Measurements from ENCODE around the gene TTBK2.
"Not testable (repeated sequence)": the region's sequence is repeated elsewhere in the genome, so short reads cannot be mapped to it uniquely, and the experiment has no call there.

Gene TTBK2

DNA sequence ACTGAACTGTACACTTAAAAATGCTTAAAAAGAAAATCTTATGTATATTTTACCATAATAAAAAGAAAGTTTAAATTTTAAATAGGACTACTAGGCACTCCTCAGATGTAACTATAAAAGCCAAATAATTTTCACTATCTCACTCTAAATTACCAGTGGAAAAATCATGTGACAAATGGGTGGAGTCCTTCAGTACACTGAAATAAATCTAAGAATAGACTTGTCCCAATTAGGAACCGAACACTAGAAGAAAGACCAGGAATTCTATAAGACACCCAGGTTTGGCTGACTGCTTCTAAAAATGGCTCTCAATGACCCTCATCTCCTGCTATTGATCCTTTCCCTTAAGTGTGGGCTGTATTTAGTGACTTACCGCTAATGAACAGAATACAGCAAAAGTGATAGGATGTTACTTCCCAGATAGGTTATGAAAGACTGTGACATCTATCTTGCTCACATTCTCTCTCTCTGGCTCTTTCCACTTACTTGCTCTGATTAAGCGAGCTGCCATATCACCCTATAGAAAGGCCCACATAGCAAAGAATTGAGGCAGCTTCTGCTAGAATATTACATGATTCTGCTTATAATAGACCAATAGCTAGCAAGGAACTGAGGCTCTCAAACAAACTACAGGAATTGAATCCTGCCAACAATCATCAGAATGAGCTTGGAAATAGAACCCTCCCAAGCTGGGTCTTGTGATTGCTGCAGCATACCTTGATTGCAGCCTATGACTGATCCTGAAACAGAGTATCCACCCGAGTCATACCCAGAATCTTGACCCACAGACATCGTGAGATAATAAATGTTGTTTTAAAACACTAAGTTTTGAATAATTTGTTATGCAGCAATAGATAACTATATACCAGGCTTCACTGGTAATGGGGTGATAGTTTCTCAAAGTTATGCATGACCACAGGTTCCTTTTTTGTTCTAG, 16.9 kb downstream of the TTBK2 start:
- DNase-seq: no peak

GRCh38 chr15:42893911-42894310, 26.7 kb downstream of the TTBK2 start:
- not testable (repeated sequence) for DNase-seq

DNA sequence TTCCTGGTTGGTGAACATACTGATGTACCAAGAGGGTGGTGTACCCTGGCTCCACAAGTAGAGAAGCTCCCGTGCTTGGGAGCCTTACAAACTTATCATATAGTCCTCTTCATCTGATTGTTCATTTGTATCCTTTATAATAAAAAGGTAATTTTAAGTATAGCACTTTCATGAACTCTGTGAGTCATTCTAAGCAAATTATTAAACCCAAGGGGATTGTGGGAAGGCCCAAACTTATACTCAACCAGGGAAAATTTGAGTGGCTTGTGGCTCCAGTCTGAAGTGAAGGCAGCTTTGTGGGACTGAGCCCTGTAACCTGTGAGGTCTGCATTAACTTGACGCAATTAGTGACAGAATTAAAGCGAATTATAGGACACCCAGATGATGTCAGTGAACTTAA, 29.0 kb downstream of the TTBK2 start:
- no peak for DNase-seq

- DNase-seq: no peak
These were observed 30.2 kb downstream of the TTBK2 start for GRCh38 chr15:42890161-42890913.

DNA sequence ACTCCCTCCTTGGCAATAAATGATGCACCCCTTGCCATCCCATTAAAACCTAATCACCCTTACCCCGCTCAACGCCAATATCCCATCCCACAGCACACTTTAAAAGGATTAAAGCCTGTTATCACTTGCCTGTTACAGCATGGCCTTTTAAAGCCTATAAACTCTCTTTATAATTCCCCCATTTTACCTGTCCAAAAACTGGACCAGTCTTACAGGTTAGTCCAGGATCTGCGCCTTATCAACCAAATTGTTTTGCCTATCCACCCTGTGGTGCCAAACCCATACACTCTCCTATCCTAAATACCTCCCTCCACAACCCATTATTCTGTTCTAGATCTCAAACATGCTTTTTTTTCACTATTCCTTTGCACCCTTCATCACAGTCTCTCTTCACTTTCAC, 33.2 kb downstream of the TTBK2 start:
- DNase-seq: not testable (repeated sequence)

DNA sequence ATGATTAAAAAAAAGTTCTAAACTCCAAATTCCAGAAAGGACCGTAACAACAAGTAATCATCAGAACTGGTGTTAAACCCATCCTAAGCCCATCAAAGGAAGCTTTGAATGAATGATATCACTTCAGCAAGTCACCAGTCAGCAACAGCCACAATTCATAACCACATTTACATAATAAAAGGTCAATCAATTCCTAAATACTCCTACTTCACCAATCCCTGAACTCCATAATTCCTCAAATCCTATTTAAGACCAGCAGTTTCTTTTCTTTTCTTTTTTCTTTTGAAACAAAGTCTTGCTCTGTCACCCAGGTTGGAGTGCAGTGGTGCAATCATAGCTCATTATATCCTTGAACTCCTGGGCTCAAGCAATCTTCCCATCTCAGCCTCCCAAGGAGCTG, 40.5 kb downstream of the TTBK2 start:
- no peak for DNase-seq

DNA sequence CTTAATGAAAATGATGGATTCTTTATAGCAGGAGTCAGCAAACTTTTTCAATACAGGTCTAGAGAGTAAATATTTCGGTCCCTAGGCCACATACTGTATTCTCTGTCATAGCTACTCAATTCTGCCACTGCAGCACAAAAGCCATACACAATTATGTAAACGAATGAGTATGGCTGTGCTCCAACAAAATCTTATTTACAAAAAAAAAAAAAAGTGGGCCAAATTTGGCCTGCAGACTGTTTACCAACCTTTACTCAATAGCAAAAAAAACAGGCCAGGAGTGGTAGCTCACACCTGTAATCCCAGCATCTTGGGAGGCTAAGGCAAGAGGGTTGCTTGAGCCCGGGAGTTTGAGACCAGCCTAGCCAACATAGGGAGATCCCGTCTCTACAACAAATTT, 41.1 kb downstream of the TTBK2 start:
- DNase-seq: no peak

GRCh38 chr15:42876224-42876623, 44.4 kb downstream of the TTBK2 start:
- DNase-seq: no peak

DNA sequence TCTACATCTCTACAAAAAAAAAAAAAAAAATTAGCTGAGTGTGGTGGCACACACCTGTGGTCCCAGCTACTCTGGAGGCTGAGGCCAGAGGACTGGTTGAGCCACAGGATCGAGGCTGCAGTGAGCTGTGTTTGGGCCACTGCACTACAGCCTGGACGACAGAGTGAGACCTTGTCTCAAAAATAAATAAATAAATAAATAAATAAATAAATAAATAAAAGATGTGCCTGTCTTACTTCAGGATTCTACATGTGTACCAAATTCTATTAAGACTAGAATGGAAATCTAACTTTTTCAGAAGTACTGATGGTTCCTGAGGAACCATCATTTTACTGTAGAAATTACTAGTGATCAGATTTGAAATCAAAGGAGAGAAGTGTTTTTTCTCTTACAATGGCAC, 51.9 kb downstream of the TTBK2 start:
- no peak for DNase-seq

GRCh38 chr15:42863572-42864239, 56.9 kb downstream of the TTBK2 start:
- no peak for DNase-seq

GRCh38 chr15:42858999-42859789, 61.4 kb downstream of the TTBK2 start:
- no peak for DNase-seq

- DNase-seq: no peak
These were observed 62.0 kb downstream of the TTBK2 start for GRCh38 chr15:42858540-42858939.

- DNase-seq: no peak
These were observed 66.0 kb downstream of the TTBK2 start for GRCh38 chr15:42854576-42854975.

DNA sequence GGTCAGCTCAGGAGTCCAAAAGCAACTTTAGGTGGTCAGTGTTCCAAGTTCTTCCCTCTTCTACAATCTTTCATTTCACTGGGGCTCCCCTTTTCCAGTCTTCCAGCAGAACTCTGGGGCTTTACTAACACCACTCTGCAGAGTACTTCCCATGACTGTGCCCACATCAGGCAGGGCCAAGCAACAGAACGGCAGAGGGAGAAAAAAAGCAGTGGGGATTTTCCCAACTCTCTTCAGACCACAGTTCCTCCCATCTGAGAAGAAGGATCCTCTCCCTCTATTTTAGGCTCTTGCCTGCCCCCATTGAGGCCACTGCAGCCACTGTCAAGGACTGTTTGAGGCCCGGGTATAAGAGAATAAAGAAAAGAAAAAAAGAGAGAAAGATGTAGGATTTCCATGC, 70.7 kb downstream of the TTBK2 start:
- no peak for DNase-seq

GRCh38 chr15:42848846-42849245, 71.7 kb downstream of the TTBK2 start:
- DNase-seq: no peak

GRCh38 chr15:42846647-42847046, 73.9 kb downstream of the TTBK2 start:
- DNase-seq: no peak

DNA sequence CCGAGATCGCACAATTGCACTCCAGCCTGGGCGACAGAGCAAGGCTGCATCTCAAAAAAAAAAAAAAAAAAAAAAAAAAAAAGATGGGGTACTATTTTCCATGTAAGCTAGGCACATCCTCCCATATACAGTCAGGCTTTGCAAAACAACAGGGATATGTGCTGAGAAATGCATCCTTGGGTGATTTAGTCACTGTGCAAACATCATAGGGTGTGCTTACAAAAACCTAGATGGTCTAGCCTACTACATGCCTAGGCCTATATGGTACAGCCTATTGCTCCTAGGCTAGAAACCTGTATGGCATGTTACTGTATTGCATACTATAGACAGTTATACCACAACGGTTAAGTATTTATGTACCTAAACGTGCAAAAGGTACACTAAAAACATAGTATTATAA, 75.0 kb downstream of the TTBK2 start:
- no peak for DNase-seq

- no peak for DNase-seq
These were observed 76.9 kb downstream of the TTBK2 start for GRCh38 chr15:42843699-42844098.

DNA sequence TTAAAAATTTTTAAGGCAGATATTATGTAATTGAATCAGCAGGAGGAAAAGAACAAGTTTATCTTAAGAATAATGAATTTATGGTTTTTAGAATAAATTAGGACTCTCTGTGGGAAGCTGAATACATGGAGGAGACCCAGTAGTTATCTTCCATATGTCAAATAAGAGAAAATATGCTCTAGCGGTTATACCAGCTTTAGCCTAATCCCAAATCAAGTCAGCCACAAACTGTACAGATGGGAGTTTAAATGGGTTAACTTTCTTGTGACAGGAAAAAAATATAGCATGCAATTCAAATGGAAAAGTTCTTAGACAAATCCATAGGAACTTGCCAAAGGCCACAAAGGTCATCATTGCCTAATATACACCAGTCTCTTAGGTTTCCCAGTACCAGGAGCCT, 84.3 kb downstream of the TTBK2 start:
- DNase-seq: no peak

- DNase-seq: no peak
These were observed 88.0 kb downstream of the TTBK2 start for GRCh38 chr15:42832576-42832975.

GRCh38 chr15:42826251-42826890, 94.2 kb downstream of the TTBK2 start:
- no peak for DNase-seq

GRCh38 chr15:42825599-42825998, 95.0 kb downstream of the TTBK2 start:
- DNase-seq: no peak

All from NCI-H1694 (cell line).